Tongue (tissue), 2 donors: Measurements from ENCODE around the gene BANF2. TPM values are rescaled to one million over a fixed set of nuclear protein-coding genes. Genes with fewer than 3 reads are reported as not detected.
"Not testable (repeated sequence)": the region's sequence is repeated elsewhere in the genome, so short reads cannot be mapped to it uniquely, and the experiment has no call there.

Experiments
- DNase-seq: peaks from one replicate; pipeline ENCODE4 v3.0.0-alpha.2; 2015
- total RNA-seq: library from RNA; depleted of rRNA; stranded (reverse); fragments of >200 nt; gene quantifications from one replicate; pipeline ENCODE4 v1.2.3, GENCODE V29; 2014

BANF2 gene
- total RNA-seq, result not detected

DNA sequence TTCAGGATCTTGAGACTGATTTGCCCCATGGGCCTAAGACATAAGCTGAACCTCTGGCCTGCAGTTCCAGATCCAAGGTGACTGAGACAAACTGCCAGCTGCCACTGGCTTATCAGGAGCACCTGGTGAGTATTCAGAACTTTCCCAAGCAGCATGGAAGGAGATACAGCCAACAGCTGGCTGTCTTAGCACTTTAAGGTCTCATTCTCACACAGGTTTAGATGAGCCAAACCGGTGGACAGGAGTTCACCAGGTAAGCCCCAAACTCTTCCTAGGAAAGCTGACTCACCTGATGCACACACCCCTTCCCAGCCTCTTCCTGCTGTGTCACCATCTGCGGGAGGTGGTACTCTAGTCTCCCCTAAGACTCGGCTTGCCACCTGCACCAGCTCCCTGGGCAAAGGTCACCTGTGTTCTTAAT lies at the start of gene BANF2:
TSS of gene BANF2 (plus strand) at position 36 of the 421 bp plus-strand sequence. CDS start 25,060 bp downstream, outside the sequence.
- DNase-seq, result no peak

DNA sequence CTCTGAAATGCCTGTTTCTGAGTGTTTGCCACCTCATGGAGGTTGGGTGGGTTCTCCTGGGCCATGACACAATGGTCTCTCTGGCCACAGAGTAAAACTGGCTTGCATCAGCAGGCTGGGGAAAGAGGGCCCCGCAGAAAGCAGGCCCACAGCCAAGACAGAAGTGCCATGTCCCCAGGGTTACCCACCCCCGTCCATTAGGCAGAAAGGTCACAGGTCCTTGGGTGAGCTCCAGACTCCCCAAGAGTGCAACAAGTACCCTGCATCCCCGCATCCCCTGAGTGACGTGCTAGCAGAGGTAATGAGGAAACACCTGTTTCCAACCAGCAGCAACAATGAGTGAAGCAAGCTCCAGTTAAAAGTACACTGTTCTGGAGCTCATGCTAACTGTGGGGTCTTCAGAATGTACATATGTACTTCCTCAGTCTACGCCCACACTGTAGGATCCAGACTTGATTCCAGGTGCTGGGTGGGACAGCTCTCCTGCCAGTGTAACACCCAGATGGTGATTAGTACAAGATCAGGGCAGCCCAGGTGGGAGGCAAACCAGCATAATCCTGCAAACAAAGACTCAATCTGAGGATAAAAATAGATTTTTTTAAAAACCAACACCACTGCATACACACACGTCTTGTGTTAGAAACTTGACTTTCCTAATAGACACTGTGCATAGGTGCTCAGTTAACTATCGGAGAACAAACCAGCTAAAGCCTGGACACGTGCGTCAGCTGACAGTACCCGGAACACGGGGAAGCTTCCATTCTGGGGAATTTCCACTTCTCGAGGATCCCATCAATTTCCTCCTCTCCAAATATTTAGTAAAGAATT lies 49.3 kb upstream of the BANF2 start:
- DNase-seq, result no peak

DNA sequence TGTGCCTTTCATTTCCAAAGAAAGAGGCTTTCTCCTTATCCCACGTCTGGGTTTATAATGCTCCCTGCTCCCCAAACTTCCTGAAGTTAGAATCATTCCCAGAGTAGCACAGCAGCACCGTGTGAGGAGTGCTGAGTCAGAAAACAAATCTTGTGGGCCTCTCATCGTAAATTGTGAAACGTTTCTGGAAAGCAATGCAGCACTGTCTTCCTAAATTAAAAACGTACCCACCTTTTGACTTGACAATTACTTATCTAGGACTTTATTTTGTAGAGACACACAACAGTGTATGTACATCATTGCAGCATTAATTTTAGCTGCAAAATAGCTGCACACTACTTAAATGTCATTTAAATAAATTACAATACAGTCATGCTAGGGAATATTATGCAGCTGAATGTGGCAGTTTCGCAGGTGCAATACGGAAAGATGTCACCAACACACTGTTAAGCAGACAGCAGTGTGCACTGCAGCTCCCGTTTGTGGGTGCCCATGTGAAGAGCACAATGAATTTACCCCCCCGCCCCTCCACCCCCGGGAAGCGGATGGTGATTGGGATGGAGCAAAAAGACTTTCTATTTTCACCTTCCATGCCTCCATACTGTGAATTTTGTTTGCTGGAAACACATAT lies 48.5 kb upstream of the BANF2 start:
- DNase-seq, result no peak

DNA sequence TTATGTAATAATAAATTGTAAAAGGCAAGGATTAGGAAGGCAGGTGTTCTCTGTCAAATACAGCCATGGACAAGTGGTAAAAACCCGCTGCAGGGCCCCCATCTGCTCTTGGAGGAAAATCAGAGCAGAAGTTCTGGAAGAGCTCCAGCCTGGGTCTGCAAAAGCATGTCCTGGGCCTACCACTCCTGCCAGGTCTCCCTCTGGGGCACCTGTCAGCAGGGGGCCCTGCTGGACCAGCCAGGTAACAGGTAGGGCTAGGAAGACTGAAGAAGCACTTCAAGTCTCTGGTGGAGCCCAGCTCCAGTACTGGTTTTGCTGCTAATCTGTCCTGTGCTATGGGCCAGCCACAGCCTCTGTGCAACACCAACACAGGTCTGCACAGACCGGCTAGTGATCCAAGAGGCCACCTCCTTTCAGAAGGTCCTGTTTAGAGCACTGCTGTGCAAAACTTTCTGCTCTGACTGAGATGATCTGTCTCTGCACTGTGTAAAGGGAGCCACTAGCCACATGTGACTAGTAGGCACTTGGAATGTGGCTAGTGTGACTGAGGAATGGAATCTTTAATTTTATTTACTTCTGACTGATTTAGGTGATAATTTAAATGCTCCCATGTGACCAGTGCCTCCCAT lies 47.9 kb upstream of the BANF2 start:
- peak; percentile 51 for DNase-seq

DNA sequence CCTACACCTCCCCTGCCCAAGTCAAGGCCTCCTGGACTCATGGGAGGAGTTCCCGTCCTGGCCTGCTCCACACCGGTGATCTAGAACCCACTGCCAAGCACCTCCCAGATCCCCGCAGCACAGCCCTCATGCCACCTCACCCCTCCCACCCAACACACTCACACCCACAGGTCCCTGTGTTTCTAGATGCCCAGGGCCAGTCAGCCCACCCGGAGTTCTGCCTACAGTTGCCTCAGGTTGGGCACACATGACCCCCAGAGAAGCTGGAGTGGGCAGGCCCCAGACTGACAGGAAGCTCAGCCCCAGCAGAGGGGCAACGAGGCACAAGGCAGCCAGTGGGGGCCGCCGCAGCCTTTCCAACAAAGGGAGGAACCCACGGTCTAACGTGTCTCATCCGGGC lies 47.4 kb upstream of the BANF2 start:
- DNase-seq, result no peak

DNA sequence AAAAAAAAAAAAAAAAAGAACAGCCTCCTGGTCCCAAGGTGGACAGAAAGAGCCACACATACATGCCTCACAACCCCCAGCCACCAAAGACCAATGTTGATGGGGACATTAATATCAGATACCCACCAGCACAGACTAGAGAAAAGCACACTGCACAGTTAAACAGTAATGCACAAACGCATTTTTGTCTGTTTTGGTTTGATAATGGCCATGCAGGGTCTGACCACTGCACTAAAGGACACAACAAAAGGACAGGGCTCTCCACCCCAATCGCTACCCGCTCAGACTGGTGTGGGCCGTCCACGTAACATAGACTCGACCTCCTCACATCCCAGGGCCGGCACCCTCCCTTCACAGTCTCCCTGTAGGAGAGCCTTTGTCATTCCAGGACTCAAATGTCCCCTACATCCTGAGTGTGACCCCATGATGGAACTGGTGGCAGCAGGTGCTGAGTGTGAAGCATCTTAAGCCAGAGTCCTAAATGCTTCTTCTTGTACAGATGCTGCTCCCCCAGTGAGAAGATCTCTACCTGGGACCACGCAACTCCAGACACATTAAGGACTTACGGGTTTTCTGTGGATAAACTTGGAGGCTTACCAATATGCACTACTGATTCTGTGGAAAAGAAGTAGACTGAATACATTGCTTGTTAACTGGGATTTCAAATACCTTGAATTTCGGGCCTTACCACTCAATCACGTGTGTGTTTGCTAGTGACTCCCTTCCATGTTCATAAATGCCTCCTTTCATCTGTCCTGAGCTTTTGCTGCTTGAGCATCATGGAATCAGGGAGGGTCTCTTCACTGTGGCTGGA lies 45.7 kb upstream of the BANF2 start:
- no peak for DNase-seq

DNA sequence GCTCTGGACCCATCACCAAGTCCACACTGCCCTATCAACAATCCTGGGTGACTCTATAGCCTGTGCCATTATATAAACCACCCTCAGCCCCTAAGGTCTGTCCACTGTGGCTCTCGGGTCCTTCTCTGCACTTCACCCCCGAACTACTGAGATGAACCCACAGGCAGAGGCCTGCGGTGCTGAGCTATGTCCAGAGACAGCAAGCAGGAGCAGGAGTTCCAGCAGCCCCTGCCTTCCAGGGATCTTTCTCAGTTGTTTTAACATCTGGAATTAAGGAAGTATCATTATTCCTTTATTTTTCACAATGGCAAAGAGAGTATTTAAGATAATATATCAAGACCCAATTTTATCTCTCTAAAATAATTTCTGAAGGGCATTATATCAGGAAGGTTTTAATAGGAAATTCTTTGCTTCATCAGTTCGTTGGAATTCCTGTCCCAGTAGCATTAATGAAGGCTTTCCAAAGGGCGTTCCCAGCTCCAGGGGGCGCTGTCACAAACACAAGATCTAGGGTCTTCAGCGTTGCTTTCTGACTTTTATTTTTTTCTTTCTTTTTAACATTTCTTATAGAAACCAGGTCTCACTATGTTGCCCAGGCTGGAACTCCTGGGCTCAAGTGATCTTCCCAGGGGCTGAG lies 45.0 kb upstream of the BANF2 start:
- peak; percentile 65 for DNase-seq

DNA sequence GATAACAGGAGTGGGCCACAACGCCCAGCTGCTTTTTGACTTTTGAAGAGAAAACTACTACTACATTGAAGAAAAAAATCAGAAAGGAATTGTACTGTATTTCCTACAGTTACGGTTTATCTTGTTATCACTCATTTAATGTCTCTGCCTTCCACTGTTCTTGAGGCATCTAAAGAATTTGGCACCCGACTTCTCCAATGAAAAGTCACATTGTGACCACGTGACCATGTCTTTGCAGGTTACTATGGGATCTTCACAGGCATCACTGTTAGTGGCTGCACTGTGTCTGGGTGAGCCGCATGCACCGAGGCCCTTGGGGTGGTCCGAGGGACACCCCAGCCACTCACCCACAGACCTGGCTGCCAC lies 44.5 kb upstream of the BANF2 start:
- no peak for DNase-seq

DNA sequence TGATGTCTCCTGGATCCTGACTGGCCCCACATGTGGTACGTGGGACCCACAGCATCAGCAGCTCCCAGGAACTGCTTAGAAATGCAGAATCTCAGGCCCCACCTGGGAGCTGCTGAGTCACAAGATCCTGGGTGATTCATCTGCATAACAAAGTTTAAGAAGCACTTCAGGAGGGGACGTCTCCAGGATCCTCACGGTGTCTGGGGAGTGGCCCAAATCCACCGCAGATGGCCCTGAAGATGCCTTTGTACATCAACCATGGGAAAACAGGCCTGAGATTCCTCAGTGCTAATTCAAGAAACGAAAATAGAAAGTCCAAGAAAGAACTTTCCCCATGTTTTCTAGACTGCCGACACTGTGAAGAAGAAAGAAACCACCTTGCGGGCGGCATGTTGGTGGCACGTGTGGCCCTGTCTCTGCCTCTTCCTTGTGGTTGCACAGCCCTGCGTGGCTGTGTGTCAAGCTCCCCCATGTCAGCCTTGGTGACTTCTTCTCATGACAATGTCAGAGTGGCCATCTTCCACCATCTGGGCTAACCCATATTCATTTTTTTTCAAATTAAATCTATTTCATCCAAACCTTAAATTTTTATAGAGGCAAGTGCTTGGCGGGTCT lies 43.8 kb upstream of the BANF2 start:
- DNase-seq, result no peak

DNA sequence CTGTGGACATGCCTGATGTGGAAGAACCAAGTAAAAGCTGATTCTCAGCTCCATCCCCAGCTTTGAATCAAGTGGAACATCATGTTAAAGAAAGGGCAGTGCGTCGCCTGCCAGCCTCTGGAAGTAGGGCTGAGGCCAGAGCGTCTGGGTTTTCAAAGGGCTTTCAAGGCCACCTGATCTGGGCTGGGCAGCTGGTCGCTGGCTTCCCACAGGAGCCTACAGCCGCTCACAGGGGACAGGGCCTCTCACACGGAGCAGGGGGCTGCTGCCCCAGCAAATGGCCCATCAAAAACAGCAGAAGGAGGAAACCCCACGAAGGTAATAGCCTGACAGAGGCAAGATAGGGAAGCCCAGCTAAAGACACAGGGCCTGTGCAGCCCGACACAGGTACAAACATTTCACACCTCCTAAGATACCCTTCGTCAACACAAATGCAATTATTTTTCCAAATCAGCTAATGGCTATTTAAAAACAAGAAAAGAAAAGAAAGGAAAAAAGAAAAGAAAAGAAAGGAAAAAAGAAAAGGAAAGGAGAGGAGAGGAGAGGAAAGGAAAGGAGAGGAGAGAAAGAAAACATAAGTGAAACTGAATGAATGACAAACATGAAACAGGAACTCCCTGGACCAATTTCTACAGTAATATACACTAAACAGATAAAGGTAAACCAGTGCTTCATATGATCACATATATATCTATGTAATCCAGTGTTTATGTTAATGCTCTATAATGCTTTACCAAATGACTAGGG lies 42.5 kb upstream of the BANF2 start:
- DNase-seq, result no peak

DNA sequence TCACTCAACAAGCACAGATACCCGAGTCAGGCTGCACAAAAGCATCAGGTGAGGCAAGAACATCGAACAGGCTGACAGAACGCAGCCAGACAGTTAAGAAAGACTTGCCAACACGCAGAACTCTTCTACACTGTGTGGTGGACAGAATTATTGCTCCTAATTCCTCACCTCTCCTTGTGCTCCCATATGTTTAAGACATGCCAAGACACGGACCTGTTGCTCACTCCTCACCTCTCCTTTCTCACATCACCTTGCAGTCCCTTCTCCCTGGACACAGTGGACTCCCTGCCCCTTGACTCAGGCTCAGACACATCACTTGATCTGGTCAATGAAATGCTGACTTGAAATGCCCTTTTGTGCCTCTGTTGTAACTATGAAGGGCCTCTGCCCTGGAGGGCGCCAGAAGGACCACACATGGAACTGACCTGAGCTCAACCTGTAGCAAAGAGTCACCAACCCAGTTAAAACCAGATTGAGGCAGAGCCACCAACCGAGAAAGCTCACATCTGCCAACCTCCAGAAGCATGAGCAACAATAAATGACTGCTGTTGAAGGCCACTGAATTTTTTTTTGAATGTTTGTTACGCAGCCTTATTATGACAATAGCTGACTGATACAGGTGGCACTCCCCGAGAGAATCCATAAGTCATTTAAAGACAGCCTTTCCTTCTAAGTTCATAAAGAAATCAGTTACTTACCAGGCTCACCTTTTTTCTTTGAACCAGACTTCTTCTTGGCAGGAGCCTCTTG lies 41.7 kb upstream of the BANF2 start:
- no peak for DNase-seq

DNA sequence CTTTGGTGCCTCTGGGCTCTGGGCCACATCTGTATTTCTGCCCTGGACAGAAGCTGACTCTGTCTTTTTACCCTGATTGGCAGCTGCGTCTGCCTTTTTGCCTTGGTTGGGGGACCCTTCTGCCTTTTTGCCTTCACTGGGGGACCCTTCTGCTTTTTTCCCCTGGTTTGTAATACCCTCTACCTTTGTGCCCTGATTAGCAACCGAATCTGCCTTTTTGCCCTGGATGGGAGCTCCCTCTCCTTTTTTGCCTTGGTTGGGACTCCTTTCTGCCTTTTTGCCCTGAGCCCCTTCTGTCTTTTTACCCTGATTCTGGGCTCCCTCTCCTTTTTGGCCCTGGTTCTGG lies 41.1 kb upstream of the BANF2 start:
- DNase-seq, result no peak

DNA sequence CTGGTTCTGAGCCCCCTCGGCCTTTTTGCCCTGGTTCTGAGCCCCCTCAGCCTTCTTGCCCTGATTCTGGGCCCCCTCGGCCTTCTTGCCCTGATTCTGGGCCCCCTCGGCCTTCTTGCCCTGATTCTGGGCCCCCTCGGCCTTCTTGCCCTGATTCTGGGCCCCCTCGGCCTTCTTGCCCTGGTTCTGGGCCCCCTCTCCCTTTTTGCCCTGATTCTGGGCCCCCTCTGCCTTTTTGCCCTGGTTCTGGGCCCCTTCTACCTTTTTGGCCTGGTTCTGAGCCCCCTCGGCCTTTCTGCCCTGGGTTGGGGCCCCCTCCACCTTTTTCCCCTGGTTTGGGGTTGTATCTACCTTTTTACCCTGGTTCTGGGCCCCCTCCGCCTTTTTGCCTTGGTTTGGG lies 40.4 kb upstream of the BANF2 start:
- DNase-seq, result not testable (repeated sequence)

DNA sequence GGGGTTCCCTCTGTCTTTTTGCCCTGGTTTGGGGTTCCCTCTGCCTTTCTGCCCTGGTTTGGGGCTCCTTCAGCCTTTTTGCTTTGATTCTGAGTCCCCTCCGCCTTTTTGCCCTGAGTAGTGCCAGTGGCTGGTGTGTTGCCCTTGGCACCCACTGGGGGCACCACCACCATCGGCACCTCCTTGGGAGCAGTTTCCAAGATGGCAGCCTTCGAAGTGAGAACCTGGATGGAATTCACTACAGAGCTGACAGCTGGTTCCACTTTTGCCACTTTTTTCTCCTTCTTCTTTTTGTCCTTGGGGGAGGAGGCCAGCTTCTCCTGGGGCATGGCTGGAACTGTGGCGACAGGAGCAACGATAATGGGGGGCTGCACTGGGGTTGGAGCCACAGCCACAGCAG lies 40.0 kb upstream of the BANF2 start:
- no peak for DNase-seq

DNA sequence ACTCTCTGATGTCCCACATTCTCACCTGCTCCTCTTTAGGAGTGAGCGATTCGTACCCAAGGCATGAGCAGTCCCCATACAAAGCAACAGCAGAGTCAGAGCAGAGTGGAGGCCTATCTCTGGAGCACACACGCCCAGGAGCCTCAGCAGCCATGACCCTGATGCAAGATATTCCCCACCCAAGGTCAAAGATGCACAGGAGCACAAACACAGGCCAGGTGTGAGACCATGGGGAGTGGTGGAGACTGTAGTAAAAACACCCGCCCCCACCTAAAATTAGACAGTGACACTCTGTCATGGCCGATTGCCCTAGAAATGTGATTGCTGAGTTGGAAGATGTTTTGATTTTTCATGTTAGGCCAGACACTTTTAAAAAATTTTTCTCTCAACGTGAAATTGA lies 39.1 kb upstream of the BANF2 start:
- no peak for DNase-seq

DNA sequence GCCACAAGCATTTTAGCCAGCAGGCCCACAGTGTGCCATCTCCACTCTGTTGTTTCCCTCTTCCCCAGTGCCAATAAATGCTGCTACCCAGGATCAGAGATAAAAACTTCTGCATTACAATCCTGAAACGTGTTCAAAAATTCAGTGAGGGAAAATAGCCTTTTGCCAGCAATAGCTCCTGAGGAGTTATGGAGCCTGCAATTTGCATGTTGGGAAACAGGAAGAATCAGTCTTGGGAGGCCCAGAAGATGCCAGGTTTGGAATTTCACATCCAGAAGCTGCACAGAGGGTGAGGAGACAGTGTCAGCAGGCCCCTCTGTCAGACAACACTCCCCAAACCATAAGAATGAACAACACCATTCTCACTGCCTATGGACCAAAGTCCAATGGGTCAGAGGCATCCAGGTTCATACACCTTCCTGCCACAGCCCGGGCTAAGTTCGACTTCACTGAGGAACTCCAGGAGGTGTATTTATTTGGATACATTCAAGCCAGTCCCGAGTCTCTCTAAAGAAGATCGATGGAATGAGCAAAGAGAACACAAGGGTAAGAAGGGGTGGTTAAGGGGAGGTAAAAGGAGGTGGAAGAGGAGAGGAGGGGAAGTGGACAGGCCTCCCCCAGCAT lies 38.5 kb upstream of the BANF2 start:
- no peak for DNase-seq

DNA sequence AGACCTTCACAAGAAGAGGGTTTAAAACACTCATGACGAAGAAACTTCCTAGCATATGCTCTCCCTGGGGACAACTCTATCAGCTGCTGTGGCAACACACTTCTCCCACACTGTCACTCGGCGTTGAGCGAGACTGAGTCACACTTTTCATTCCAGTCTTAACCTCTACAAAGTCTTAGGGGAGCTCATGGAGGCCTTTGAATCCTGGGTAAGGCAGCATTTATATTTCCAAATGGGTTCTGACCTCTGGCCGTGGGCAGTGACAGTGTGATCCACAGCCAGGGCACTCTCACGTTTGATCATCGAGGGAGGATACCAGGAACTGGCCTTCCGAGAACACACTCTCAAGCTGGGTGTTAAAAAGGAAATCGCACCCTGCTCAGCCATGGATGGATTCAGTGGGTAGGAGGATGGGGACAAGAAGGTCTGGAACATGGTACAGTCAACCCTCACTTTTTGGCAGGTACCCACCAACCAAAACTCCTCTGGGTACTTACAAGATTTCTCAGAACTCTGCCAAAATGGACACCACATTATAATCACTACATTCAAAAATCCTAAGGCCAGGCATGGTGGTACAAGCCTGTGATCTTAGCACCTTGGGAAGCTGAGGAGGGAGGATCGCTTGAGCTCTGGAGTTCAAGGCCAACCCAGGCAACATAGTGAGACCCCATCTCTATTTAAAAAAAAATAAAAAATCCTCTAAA lies 37.3 kb upstream of the BANF2 start:
- DNase-seq, result no peak

DNA sequence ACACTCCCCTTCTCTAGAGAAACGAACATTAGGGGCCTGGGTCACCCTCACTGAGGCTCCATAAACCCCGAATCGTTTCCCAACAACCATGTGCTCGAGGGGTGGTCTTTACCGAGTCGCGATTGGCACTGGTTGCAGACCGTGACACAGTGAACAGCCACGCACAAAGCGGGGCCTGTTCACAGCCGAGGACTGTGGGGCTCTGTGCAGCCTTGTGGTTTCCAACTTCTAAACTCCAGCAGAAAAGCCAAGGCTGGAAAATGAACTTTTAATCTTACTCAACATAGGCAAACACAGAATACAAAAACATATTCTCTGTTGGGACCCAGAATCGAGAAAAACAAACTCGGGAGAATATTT lies 36.7 kb upstream of the BANF2 start:
- peak; percentile 46 for DNase-seq

DNA sequence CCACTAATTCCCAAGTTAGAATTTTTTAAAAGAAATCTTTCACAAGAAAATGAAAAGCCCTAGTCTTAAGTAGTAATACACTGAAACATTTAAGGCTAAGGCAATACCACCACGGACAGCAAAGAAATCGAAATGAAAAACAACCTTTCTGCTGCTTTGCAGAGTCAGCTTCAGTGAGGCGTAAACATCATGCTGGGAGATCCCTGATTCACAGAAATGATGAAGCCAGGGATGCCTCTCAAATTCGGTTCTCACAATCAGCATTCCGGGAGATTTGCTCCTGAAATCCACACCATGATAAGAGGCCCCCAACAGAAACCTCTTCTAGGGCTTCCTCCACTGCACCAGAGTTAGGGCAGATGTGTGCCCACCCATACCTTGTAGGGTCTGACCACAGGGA lies 36.3 kb upstream of the BANF2 start:
- no peak for DNase-seq
